Caco-2 (cell line): Measurements from ENCODE around the gene CWF19L2. TPM values are rescaled to one million over a fixed set of nuclear protein-coding genes. Genes with fewer than 3 reads are reported as not detected.

Experiments used
- BruUV-seq: library from RNA; stranded (reverse); fragments of 400-500 nt; replicated peaks from 2 replicates; lab custom pipeline; 2021; lab: Mats Ljungman, UMichigan
- CTCF ChIA-PET: fragments of 300-600 bp; sonication (Branson Sonifier 250); formaldehyde crosslinking; loops from one replicate; lab custom pipeline; 2022; ENCODE audit warnings: antibody characterized with exemption; lab: Charles Lee
- POLR2A ChIA-PET: fragments of 300-600 bp; sonication (Branson Sonifier 250); formaldehyde crosslinking; loops from one replicate; lab custom pipeline; 2022; ENCODE audit warnings: antibody characterized with exemption; lab: Charles Lee
- DNase-seq, 2 experiments: peaks; one replicate each; pipeline versions ENCODE4 v3.0.0 to v3.0.0-alpha.2; 2020 to 2022
- H3K27me3 ChIP-seq: replicated peaks from 2 replicates; pipeline ENCODE4 v1.6.0; 2011; ENCODE audit warnings: low read length; ENCODE audit not compliant: control insufficient read depth, insufficient read depth
- H3K36me3 ChIP-seq: 2 replicates; pipeline ENCODE4 v1.5.1; 2011; ENCODE audit warnings: low read length; ENCODE audit not compliant: control insufficient read depth, insufficient read depth
- H3K4me1 ChIP-seq: fragments of 250-450 bp; sonication (Bioruptor Pico); 2 replicates; pipeline ENCODE4 v1.5.1; 2020; ENCODE audit warnings: mild to moderate bottlenecking
- H3K4me3 ChIP-seq: 2 replicates; pipeline ENCODE4 v1.5.1; 2011; ENCODE audit warnings: low read depth, mild to moderate bottlenecking, control low read depth, low read length
- H3K9me3 ChIP-seq: fragments of 250-450 bp; sonication (Bioruptor Pico); 2 replicates; pipeline ENCODE4 v1.5.1; 2020; ENCODE audit warnings: mild to moderate bottlenecking, moderate library complexity
- H3K27ac Mint-ChIP-seq: one replicate; pipeline ENCODE4 v1.8.0; 2022; ENCODE audit warnings: mixed read lengths; ENCODE audit not compliant: unreplicated experiment
- H3K27me3 Mint-ChIP-seq: one replicate; pipeline ENCODE4 v1.8.0; 2022; ENCODE audit warnings: mixed read lengths; ENCODE audit not compliant: insufficient read depth, unreplicated experiment
- H3K36me3 Mint-ChIP-seq: one replicate; pipeline ENCODE4 v1.8.0; 2022; ENCODE audit warnings: mild to moderate bottlenecking, mixed read lengths; ENCODE audit not compliant: insufficient read depth, unreplicated experiment
- H3K4me1 Mint-ChIP-seq: one replicate; pipeline ENCODE4 v1.8.0; 2022; ENCODE audit warnings: low read depth, mixed read lengths; ENCODE audit not compliant: unreplicated experiment
- H3K4me3 Mint-ChIP-seq: one replicate; pipeline ENCODE4 v1.8.0; 2022; ENCODE audit warnings: mild to moderate bottlenecking, moderate library complexity, mixed read lengths; ENCODE audit not compliant: unreplicated experiment
- H3K9me3 Mint-ChIP-seq: one replicate; pipeline ENCODE4 v1.8.0; 2022; ENCODE audit warnings: mixed read lengths; ENCODE audit not compliant: unreplicated experiment
- CTCF ChIP-seq, 2 experiments: fragments of 200-600 bp in 1 of 2; IDR thresholded peaks; 1 replicate in 1 of 2; 2 replicates in 1 of 2; pipeline versions ENCODE4 v1.5.1 to v1.8.0; 2011 to 2022; ENCODE audit warnings: antibody characterized with exemption in 1 of 2, control low read depth in 1 of 2, inconsistent platforms in 1 of 2, low read depth in 1 of 2, low read length in 1 of 2, mild to moderate bottlenecking in 1 of 2, moderate library complexity in 1 of 2; ENCODE audit not compliant: insufficient read depth in 1 of 2, severe bottlenecking in 1 of 2, unreplicated experiment in 1 of 2
- intact Hi-C: fragments of 100-400 bp; cut with micrococcal nuclease; formaldehyde crosslinking; loops from one replicate; pipeline ENCODE4 v1.10.0; 2022; ENCODE audit not compliant: unreplicated experiment
- total RNA-seq: library from RNA; stranded (reverse); gene quantifications from 2 replicates; pipeline ENCODE4 v1.2.3, GENCODE V29; 2022

Gene CWF19L2
- total RNA-seq, 1 experiment from 2014 or later, result 24.1 TPM

DNA sequence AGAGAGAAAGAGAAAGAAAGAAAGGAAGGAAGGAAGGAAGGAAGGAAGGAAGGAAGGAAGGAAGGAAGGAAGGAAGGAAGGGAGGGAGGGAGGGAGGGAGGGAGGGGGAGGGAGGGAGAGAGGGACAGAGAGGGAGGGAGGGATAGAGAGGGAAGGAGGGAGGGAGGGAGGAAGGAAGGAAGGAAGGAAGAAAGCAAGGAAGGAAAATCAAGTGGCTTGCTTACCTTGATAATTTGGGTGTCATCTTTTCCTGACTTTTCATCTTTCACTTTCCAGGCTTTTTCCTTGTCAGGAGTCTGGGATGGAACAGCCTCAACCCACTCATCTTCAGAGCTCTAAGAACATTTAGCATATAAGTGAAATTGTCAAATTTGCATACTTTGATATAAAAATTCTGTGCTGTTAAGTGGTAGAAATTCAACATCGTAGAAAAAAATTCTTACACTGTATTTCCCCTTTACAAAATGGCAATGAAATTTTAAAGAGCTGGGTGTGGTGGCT lies 14.9 kb downstream of the CWF19L2 start:
- POLR2A ChIA-PET, result no interaction called here
- BruUV-seq, result no TSS peak
- no peaks in the 10 kb centered on the region for H3K4me1 ChIP-seq
- H3K4me1 Mint-ChIP-seq, result no peaks in the 10 kb centered on the region
- DNase-seq, result no peak
- H3K9me3 ChIP-seq, result no peaks in the 10 kb centered on the region
- TF ChIP-seq CTCF (IDR thresholded peaks at IDR 0.05; ENCODE audit: insufficient read depth in 1 of 2, low read depth in 1 of 2, low read length in 1 of 2, severe bottlenecking in 1 of 2, unreplicated experiment in 1 of 2), result no peak
- intact Hi-C loops, result no loop called here
- H3K27me3 Mint-ChIP-seq, result no peaks in the 10 kb centered on the region
- no peaks in the 10 kb centered on the region for H3K9me3 Mint-ChIP-seq
- peaks cover 25% of the 10 kb centered on the region for H3K36me3 Mint-ChIP-seq
- peaks cover 5% of the 10 kb centered on the region; the same call in 1 of the 2 replicates for H3K36me3 ChIP-seq
- no peak overlapping the region for H3K4me3 ChIP-seq
- no peak overlapping the region for H3K27ac Mint-ChIP-seq
- H3K4me3 Mint-ChIP-seq, result no peak overlapping the region
- CTCF ChIA-PET, result no interaction called here
- no peaks in the 10 kb centered on the region for H3K27me3 ChIP-seq

DNA sequence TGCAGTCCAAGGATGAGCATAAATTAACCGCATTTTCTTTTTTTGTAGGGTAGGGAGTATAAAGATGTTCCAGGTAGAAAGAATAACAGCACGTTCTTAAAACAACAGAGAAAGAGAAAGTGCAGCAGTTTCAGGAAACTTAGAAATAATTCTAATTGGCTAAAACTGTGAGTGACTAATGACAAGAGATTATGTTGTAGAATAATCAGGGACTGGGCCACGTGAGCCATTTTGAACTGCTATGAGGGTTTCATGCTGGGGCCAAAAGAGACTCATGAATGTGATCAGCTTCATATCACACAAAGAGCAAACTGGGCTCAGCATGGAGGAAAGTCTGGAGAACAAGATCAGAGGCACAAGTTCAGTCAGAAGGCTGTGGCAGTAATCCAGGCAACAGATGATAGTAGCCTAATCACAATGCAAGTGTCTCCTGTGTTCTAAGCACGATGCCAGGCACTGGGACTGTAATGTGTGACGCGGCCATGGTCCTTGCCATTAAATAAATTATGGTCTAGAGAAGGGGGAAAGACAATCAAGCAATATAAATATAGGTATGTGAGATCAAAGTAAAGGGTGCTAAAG lies 17.9 kb downstream of the CWF19L2 start:
- Histone ChIP-seq H3K36me3 (peaks cover 5% of the 10 kb centered on the region; the same call in 1 of the 2 replicates), H3K4me1 (no peaks in the 10 kb centered on the region), H3K27me3 (no peaks in the 10 kb centered on the region), H3K4me3 (no peak overlapping the region), H3K9me3 (no peaks in the 10 kb centered on the region)
- no peak overlapping the region for H3K27ac Mint-ChIP-seq
- TF ChIP-seq CTCF (IDR thresholded peaks at IDR 0.05; ENCODE audit: insufficient read depth in 1 of 2, low read depth in 1 of 2, low read length in 1 of 2, severe bottlenecking in 1 of 2, unreplicated experiment in 1 of 2), result no peak
- no peak overlapping the region for H3K4me3 Mint-ChIP-seq
- BruUV-seq, result no TSS peak
- no peaks in the 10 kb centered on the region for H3K4me1 Mint-ChIP-seq
- peaks cover 25% of the 10 kb centered on the region for H3K36me3 Mint-ChIP-seq
- CTCF ChIA-PET, result no interaction called here
- POLR2A ChIA-PET, result no interaction called here
- DNase-seq, result no peak
- H3K27me3 Mint-ChIP-seq, result no peaks in the 10 kb centered on the region
- intact Hi-C loops, result no loop called here
- H3K9me3 Mint-ChIP-seq, result no peaks in the 10 kb centered on the region

- H3K36me3 ChIP-seq, result peaks cover 5% of the 10 kb centered on the region; the same call in 1 of the 2 replicates
- H3K4me1 Mint-ChIP-seq, result no peaks in the 10 kb centered on the region
- DNase-seq, result no peak
- H3K27me3 ChIP-seq, result no peaks in the 10 kb centered on the region
- CTCF ChIA-PET, result no interaction called here
- no peak overlapping the region for H3K27ac Mint-ChIP-seq
- TF ChIP-seq CTCF (IDR thresholded peaks at IDR 0.05; ENCODE audit: insufficient read depth in 1 of 2, low read depth in 1 of 2, low read length in 1 of 2, severe bottlenecking in 1 of 2, unreplicated experiment in 1 of 2), result no peak
- intact Hi-C loops, result no loop called here
- H3K4me3 ChIP-seq, result no peak overlapping the region
- no peaks in the 10 kb centered on the region for H3K27me3 Mint-ChIP-seq
- H3K9me3 Mint-ChIP-seq, result no peaks in the 10 kb centered on the region
- no peaks in the 10 kb centered on the region for H3K4me1 ChIP-seq
- peaks cover 14% of the 10 kb centered on the region for H3K36me3 Mint-ChIP-seq
- POLR2A ChIA-PET, result no interaction called here
- no peak overlapping the region for H3K4me3 Mint-ChIP-seq
- no TSS peak for BruUV-seq
- H3K9me3 ChIP-seq, result no peaks in the 10 kb centered on the region
Observed at GRCh38 chr11:107438148-107438547, 19.5 kb downstream of the CWF19L2 start.
